Measurements from ENCODE around the gene MYCBP2.

The MYCBP2 gene

GRCh38 chr13:77326905-77327604 is at the start of gene MYCBP2:
TSS of gene MYCBP2 (minus strand) at chr13:77327094. CDS start at chr13:77326775, 319 bp downstream.
- ChIA-PET POLR2A (interaction anchor here (0.8 to 1.2 kb wide), 10 partner anchors 9 to 370 kb away, joined by 3 to 8 read pairs (median 4); partner anchors contain the start of gene SLAIN1), CTCF (interaction anchor here (0.6 to 2.1 kb wide), 5 partner anchors 67 to 476 kb away, joined by 3 to 9 read pairs (median 3); no protein-coding TSS in a partner anchor)
- H3K36me3 ChIP-seq (ENCODE audit: control insufficient read depth in 2 of 2, insufficient read depth in 1 of 2, low read length in 2 of 2) = no peaks in the 10 kb centered on the region
- no peaks in the 10 kb centered on the region for H3K4me1 ChIP-seq (ENCODE audit: control insufficient read depth, insufficient read depth, low read length)
- H3K4me3 ChIP-seq (ENCODE audit: low read depth, low read length) = peak within 1 kb of the TSS; percentile 86
- peak within 1 kb of the TSS; percentile 50; the same call in 1 of the 2 replicates for H3K27ac ChIP-seq (ENCODE audit: extremely low read depth, low read depth, low read length)
- no peaks in the 10 kb centered on the region for H3K9me3 ChIP-seq (ENCODE audit: control insufficient read depth, insufficient read depth, low read depth, low read length)
- TF ChIP-seq IKZF3 (tag by site-specific recombination; IDR thresholded peaks at IDR 0.05) = peak; percentile 43
- peak; percentile 81 for TF ChIP-seq EGR2 (tag by site-specific recombination; IDR thresholded peaks at IDR 0.05; ENCODE audit: low read depth)
- peak; percentile 61 for TF ChIP-seq SP2 (tag by site-specific recombination; IDR thresholded peaks at IDR 0.05)
- TF ChIP-seq ZNF16 (tag by site-specific recombination; IDR thresholded peaks at IDR 0.05; ENCODE audit: low read depth) = no peak
- TF ChIP-seq ZNF341 (tag by site-specific recombination; IDR thresholded peaks at IDR 0.05; ENCODE audit: low read depth) = peak; percentile 97
- peak; percentile 81 for TF ChIP-seq WT1 (tag by site-specific recombination; IDR thresholded peaks at IDR 0.05)
- peak; percentile 97 for TF ChIP-seq PATZ1 (tag by site-specific recombination; IDR thresholded peaks at IDR 0.05)
- peak; percentile 50; the same call in 1 of the 2 replicates for TF ChIP-seq ZBTB20 (tag by site-specific recombination; IDR thresholded peaks at IDR 0.05)
- 0 out of 2 replicates have a peak, but pooled peaks have one; percentile 23 for TF ChIP-seq ZBTB1 (tag by site-specific recombination; IDR thresholded peaks at IDR 0.05)
- peak; percentile 97 for TF ChIP-seq KLF9 (tag by site-specific recombination; IDR thresholded peaks at IDR 0.05; ENCODE audit: low read depth)
- TF ChIP-seq ZNF157 (tag by site-specific recombination; IDR thresholded peaks at IDR 0.05) = no peak
- TF ChIP-seq FEZF1 (tag by site-specific recombination; IDR thresholded peaks at IDR 0.05) = peak; percentile 76
- TF ChIP-seq ZSCAN4 (tag by site-specific recombination; IDR thresholded peaks at IDR 0.05) = peak; percentile 67; the same call in 1 of the 2 replicates
- TF ChIP-seq PRDM4 (tag by site-specific recombination; IDR thresholded peaks at IDR 0.05) = peak; percentile 55; the same call in 1 of the 2 replicates
- no peak for TF ChIP-seq ZNF830 (tag by site-specific recombination; IDR thresholded peaks at IDR 0.05; ENCODE audit: low read depth)
- no peak for TF ChIP-seq ZNF513 (tag by site-specific recombination; IDR thresholded peaks at IDR 0.05)
- TF ChIP-seq ZNF324 (tag by site-specific recombination; IDR thresholded peaks at IDR 0.05) = peak; percentile 62
- peak; percentile 40; the same call in 1 of the 2 replicates for TF ChIP-seq ZNF843 (tag by site-specific recombination; IDR thresholded peaks at IDR 0.05)
- no peak; the same call in 1 of the 2 replicates for TF ChIP-seq GLIS1 (tag by site-specific recombination; IDR thresholded peaks at IDR 0.05)
- peak; percentile 93 for TF ChIP-seq ZNF660 (tag by site-specific recombination; IDR thresholded peaks at IDR 0.05)
- peak; percentile 96 for TF ChIP-seq HIC1 (tag by site-specific recombination; IDR thresholded peaks at IDR 0.05)
- peak; percentile 86; the same call in 1 of the 2 replicates for TF ChIP-seq SP7 (tag by site-specific recombination; IDR thresholded peaks at IDR 0.05)
- TF ChIP-seq KLF10 (tag by site-specific recombination; IDR thresholded peaks at IDR 0.05) = 0 out of 2 replicates have a peak, but pooled peaks have one; percentile 75
- peak; percentile 72 for TF ChIP-seq ZNF391 (tag by site-specific recombination; IDR thresholded peaks at IDR 0.05; ENCODE audit: borderline replicate concordance, low read depth)
- peak; percentile 19; the same call in 1 of the 2 replicates for TF ChIP-seq GLIS2 (tag by site-specific recombination; IDR thresholded peaks at IDR 0.05)
- TF ChIP-seq ZFHX2 (tag by site-specific recombination; conservative IDR thresholded peaks at IDR 0.05) = peak; percentile 67
- TF ChIP-seq ZBTB8A (tag by site-specific recombination; IDR thresholded peaks at IDR 0.05) = peak; percentile 19; the same call in 1 of the 2 replicates
- peak; percentile 18; the same call in 1 of the 2 replicates for TF ChIP-seq ZBTB7A (tag by site-specific recombination; IDR thresholded peaks at IDR 0.05; ENCODE audit: low read depth)
- TF ChIP-seq ZNF529 (tag by site-specific recombination; IDR thresholded peaks at IDR 0.05; ENCODE audit: insufficient replicate concordance) = no peak

Measured in HEK293 (cell line).